NCI-H2196 (cell line): ENCODE results near the gene RALGPS2.
"Not testable (repeated sequence)": the region's sequence is repeated elsewhere in the genome, so short reads cannot be mapped to it uniquely, and the experiment has no call there.

Experiments
- DNase-seq: peaks from one replicate; lab custom pipeline; 2025; ENCODE audit not compliant: unreplicated experiment; lab: John Stamatoyannopoulos, UW

Gene RALGPS2

GRCh38 chr1:178776553-178776952 lies 51.5 kb downstream of the RALGPS2 start:
- DNase-seq, result no peak

- DNase-seq, result no peak
Measured at GRCh38 chr1:178781533-178782330, 56.7 kb downstream of the RALGPS2 start.

- no peak for DNase-seq
Measured at GRCh38 chr1:178784131-178784536, 59.1 kb downstream of the RALGPS2 start.

- DNase-seq, result no peak
Measured at GRCh38 chr1:178792394-178792793, 67.3 kb downstream of the RALGPS2 start.

DNA sequence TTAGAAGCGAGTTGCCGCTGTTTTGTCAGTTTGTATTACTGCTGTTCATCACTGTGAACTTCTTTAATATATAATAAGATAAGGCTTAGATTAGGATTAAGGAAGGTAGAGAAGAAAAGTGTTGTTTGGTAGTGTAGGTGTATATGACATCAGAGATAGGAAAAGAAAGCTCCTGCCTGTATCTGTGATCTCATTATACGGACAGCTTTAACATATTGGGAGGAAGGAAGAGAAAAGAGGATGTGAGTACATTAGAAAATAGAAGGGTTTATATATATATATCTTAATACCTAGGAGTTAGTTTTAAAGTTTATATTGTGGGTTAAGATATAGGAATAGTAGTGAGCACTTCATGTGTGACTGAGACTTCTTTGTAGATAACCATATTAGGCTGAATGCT lies 71.0 kb downstream of the RALGPS2 start:
- no peak for DNase-seq

DNA sequence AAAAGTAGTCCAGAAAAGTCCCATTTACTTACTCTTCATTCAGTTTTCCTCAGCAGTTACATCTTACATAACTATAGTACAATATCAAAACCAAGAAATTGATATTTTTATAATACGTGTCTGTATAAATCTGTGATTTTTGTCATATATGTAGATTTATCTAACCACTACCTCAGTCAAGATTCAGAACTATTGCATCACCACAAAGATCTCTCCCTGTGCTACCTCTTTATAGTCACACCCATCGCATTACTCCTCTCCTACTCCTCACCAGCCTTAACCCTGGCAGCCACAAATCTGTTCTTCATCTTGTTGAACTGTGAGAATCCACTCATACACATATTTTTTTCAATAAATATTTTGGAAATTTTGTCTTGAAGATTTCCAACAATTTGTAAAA lies 72.5 kb downstream of the RALGPS2 start:
- DNase-seq, result no peak

GRCh38 chr1:178798232-178798861 lies 73.3 kb downstream of the RALGPS2 start:
- no peak for DNase-seq

DNA sequence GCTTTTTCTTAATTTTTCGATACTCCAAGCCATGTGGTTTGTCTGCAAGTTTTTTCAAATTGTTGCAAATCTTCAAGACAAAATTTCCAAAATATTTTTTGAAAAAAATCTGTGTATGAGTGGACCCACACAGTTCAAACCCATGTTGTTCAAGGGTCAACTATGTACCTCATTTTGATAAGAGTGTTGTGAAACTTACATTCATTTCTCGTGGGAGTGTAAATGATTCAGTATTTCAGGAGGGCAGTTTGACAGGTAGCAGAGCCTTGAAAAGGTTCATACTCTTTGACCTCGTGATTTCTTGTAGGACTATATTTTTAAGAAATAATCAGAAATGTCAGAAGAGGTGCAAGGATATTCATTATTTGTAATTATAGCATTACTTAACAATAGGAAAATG lies 77.8 kb downstream of the RALGPS2 start:
- DNase-seq, result no peak

DNA sequence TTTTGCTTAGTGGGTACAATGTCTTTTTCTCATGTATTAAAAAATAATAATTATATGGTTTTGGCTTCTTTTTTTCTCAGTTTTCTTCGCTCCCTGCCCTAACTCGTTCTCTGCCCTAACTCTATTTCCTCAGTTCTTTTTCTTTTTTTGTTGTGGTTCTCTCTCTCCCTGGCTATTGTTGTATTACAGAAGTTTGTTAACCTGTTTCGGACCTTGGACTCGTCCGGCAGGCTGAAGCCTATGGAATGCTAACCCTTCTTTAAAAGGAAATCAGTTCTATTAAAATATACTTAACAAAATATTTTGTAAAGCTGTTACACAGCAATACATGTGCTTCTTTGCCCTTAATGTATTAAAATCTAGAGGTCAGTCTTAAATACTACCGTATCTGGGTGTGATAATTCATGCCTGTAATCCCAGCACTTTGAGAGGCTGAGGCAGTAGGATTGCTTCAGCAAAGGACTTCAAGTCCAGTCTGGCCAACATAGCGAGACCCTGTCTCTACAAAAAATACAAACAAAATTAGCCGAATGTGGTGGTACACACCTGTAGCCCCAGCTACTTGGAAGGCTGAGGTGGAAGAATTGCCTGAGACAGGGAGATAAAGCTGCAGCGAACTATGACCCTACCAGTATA lies 81.7 kb downstream of the RALGPS2 start:
- DNase-seq, result no peak

- DNase-seq, result no peak
Measured at GRCh38 chr1:178808529-178808928, 83.5 kb downstream of the RALGPS2 start.

DNA sequence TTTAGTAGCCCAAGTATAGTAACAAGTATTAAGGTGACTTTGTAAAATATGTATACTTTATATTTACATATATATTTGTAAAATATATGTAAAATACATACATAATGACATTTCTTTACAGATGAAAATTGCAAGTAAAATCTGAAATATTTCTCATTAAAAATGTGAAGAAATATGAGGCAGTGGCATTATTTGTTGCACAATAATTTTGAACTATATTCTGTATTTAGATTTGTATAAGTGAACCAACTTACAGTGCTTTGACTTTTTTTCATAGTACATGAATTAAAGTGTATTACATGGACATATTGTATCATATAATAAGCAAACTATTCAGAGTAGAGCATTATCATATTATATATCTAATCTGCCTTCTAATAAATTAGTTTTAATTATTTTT lies 85.5 kb downstream of the RALGPS2 start:
- DNase-seq, result no peak

- DNase-seq, result no peak
Measured at GRCh38 chr1:178818416-178818815, 93.4 kb downstream of the RALGPS2 start.

GRCh38 chr1:178819123-178819522 lies 94.1 kb downstream of the RALGPS2 start:
- no peak for DNase-seq

DNA sequence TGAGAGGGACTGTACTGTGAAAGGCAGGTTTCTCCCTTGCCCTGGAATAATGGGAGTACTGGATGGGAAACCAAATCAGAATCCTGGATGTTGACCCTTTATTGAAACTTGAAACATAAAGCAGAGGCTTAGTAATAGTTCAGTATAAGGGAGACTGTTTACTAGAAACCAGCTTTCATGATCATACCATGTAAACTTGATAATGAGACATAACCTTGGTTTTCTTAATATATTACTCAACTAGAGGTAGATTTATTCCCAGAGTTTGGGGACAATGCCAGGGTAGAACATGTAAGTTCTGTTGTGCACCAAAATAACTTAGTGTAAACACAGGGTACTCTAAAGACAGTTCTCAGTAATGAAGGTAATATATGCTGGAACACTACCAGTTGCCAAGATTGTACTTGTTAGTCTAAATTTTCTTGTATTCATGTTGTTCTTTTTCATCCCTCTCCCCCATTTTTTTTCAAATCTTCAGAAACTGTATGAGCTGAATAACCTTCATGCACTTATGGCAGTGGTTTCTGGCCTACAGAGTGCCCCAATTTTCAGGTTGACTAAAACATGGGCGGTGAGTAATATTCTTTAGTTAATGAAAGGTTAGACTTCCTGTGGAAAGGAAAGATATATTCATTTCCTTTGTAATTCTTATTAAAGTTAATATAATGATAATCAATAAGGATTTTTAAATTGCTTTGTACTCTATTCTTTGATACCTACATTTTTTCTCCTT lies 96.3 kb downstream of the RALGPS2 start:
- DNase-seq, result no peak

- no peak for DNase-seq
Measured at GRCh38 chr1:178825167-178825566, 100.1 kb downstream of the RALGPS2 start.

DNA sequence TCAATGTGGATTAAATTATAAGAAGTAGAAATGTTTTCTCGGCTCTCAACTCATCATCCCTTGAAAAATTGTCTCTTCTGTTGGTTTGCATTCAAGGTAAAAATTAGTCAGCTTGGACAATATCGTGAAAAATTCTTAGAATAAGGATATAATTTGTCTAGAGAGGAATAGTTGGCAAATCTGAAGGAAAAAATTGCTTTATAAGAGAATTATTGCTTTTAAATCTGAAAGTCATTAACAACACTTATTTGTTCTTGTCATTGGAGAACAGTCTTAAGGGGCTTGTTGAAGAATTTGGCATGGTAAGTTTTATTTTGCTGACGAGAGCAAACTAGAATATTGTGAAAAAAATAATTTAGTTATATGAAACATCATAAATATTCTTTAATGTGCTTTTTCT lies 119.4 kb downstream of the RALGPS2 start:
- DNase-seq, result no peak

- no peak for DNase-seq
Measured at GRCh38 chr1:178846306-178846705, 121.3 kb downstream of the RALGPS2 start.

DNA sequence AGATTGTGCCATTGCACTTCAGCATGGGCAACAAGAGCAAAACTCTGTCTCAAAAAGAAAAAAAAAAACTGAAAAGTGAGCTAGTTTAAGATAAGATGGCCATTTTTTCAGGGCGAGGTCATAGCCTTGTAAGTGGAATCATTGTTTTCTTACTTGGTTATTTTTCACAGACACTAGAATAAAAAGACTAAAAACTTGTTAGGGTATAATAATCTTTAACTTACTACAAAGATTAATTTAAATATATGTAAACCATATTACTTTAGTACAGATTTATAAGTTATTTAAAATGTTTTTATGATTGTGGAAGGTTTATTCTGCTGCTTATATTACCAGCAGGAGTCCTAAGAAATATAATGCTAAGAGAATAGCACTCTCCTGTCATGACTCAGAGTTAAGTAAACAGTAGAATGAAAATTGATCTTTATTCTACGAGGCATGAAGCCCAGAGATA lies 122.4 kb downstream of the RALGPS2 start:
- no peak for DNase-seq

GRCh38 chr1:178847919-178848318 lies 122.9 kb downstream of the RALGPS2 start:
- not testable (repeated sequence) for DNase-seq

- no peak for DNase-seq
Measured at GRCh38 chr1:178849918-178850317, 124.9 kb downstream of the RALGPS2 start.

DNA sequence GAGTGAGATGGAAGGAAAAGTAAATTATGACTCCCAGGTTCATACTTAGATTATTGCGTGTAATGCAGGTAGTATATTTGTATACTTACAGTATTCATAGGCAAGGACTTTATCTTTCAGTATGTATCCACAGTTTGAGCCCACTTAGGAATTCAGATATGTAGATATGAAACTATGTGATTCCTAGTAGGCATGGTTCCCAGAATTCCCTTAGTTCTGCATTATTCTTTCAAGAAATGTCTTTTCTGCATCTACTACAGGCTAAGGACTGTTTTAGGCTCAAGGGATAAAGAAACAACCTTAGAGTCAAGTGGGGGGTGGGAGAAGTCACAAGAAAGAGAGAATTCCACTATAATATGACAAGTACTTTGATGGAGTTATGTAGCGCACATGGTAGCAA lies 132.1 kb downstream of the RALGPS2 start:
- DNase-seq, result no peak
